Breast epithelium (tissue), 3 donors: ENCODE data around the gene CTNNA2.

Experiments used
- CTCF ChIP-seq, 3 donors: fragments of 450-650 bp; IDR thresholded peaks; one replicate each; pipeline ENCODE4 v1.5.1; 2016 to 2017; ENCODE audit warnings: antibody characterized with exemption in 3 of 3, mild to moderate bottlenecking in 3 of 3, moderate library complexity in 3 of 3
- POLR2A ChIP-seq: fragments of 450-650 bp; IDR thresholded peaks from one replicate; pipeline ENCODE4 v1.6.1; 2016; ENCODE audit warnings: antibody characterized with exemption, mild to moderate bottlenecking, moderate library complexity

GRCh38 chr2:80007777-80008503, 495.1 kb downstream of the CTNNA2 start:
- TF ChIP-seq CTCF (IDR thresholded peaks at IDR 0.05) (no peak), POLR2A (no peak)
